GM12873 (cell line): Measurements from ENCODE around the gene EML5.

Experiments used
- CTCF ChIP-seq: IDR thresholded peaks from 2 replicates; pipeline ENCODE4 v1.5.1; 2012; ENCODE audit warnings: low read depth, mild to moderate bottlenecking, moderate library complexity, low read length, control low read depth; ENCODE audit not compliant: insufficient read depth; ENCODE audit errors: missing control alignments

Gene EML5

GRCh38 chr14:88568196-88568595, 224.6 kb downstream of the EML5 start:
- no peak for TF ChIP-seq CTCF

GRCh38 chr14:88565427-88565826, 227.3 kb downstream of the EML5 start:
- TF ChIP-seq CTCF, result no peak

GRCh38 chr14:88563845-88564244, 228.9 kb downstream of the EML5 start:
- TF ChIP-seq CTCF, result no peak

- peak; percentile 13 for TF ChIP-seq CTCF
Measured at GRCh38 chr14:88562831-88563686, 229.7 kb downstream of the EML5 start, which contains the start of gene ZC3H14. ZC3H14 (plus strand) TSS chr14:88563037; CDS start chr14:88563134, 97 bp downstream.

- no peak for TF ChIP-seq CTCF
Measured at GRCh38 chr14:88562532-88562830, 230.3 kb downstream of the EML5 start.
